Activated B cell treated with CpG ODN at 0.5 μM for 24 hours (primary cell): ENCODE data around the gene CDKAL1. TPM values are rescaled to one million over a fixed set of nuclear protein-coding genes. Genes with fewer than 3 reads are reported as not detected.
A peak's percentile ranks its signal among the peaks of the same experiment; 100 is the strongest.

Experiments used
- ATAC-seq: fragments of 200-7000 bp; cut with Tn5 transposase; one replicate; pipeline ENCODE4 v1.10.0; 2021; ENCODE audit warnings: low read depth, mild to moderate bottlenecking, moderate library complexity
- CTCF ChIA-PET: fragments of 350-600 bp; sonication (Branson Sonifier 250); formaldehyde crosslinking; loops from one replicate; lab custom pipeline; 2021; ENCODE audit warnings: antibody characterized with exemption; lab: Charles Lee
- POLR2A ChIA-PET: fragments of 350-600 bp; sonication (Branson Sonifier 250); formaldehyde crosslinking; loops from one replicate; lab custom pipeline; 2021; ENCODE audit warnings: antibody characterized with exemption; lab: Charles Lee
- DNase-seq: peaks from one replicate; pipeline ENCODE4 v3.0.0; 2022
- H3K27ac Mint-ChIP-seq: one replicate; pipeline ENCODE4 v1.8.0; 2020; ENCODE audit warnings: mixed read lengths
- H3K27me3 Mint-ChIP-seq: one replicate; pipeline ENCODE4 v1.8.0; 2021; ENCODE audit warnings: mixed read lengths
- H3K36me3 Mint-ChIP-seq: one replicate; pipeline ENCODE4 v1.8.0; 2021; ENCODE audit warnings: low read depth, mixed read lengths
- H3K4me1 Mint-ChIP-seq: one replicate; pipeline ENCODE4 v1.8.0; 2021; ENCODE audit warnings: mixed read lengths
- H3K4me3 Mint-ChIP-seq: one replicate; pipeline ENCODE4 v1.8.0; 2020; ENCODE audit warnings: mild to moderate bottlenecking, mixed read lengths
- H3K9me3 Mint-ChIP-seq: one replicate; pipeline ENCODE4 v1.8.0; 2020; ENCODE audit warnings: mixed read lengths
- CTCF ChIP-seq: fragments of 200-600 bp; IDR thresholded peaks from one replicate; pipeline ENCODE4 v1.8.0; 2022; ENCODE audit warnings: antibody characterized with exemption, mild to moderate bottlenecking
- intact Hi-C: fragments of 100-400 bp; cut with micrococcal nuclease; formaldehyde crosslinking; loops from one replicate; pipeline ENCODE4 v1.15.1; 2024
- total RNA-seq: library from RNA; stranded (reverse); gene quantifications from 2 replicates; pipeline ENCODE4 v1.2.3, GENCODE V29; 2022

The CDKAL1 gene
- total RNA-seq, 1 donor from 2014 or later: 31.9 TPM

GRCh38 chr6:21033084-21033483, 498.8 kb downstream of the CDKAL1 start:
- ATAC-seq: no peak
- CTCF ChIA-PET: no interaction called here
- H3K9me3 Mint-ChIP-seq: no peaks in the 10 kb centered on the region
- DNase-seq: no peak
- peaks cover 21% of the 10 kb centered on the region for H3K36me3 Mint-ChIP-seq
- TF ChIP-seq CTCF: no peak
- no peak overlapping the region for H3K27ac Mint-ChIP-seq
- peaks cover 17% of the 10 kb centered on the region for H3K4me1 Mint-ChIP-seq
- POLR2A ChIA-PET: no interaction called here
- H3K4me3 Mint-ChIP-seq: no peak overlapping the region
- H3K27me3 Mint-ChIP-seq: no peaks in the 10 kb centered on the region
- intact Hi-C loops: no loop called here

- DNase-seq: no peak
- Mint-ChIP-seq H3K36me3 (peaks cover 21% of the 10 kb centered on the region), H3K27ac (no peak overlapping the region), H3K27me3 (no peaks in the 10 kb centered on the region), H3K9me3 (no peaks in the 10 kb centered on the region), H3K4me3 (no peak overlapping the region), H3K4me1 (peaks cover 18% of the 10 kb centered on the region)
- no peak for ATAC-seq
- intact Hi-C loops: no loop called here
- TF ChIP-seq CTCF: no peak
- CTCF ChIA-PET: no interaction called here
- POLR2A ChIA-PET: no interaction called here
Observed at GRCh38 chr6:21033575-21034026, 499.3 kb downstream of the CDKAL1 start.

- Mint-ChIP-seq H3K9me3 (no peaks in the 10 kb centered on the region), H3K27me3 (no peaks in the 10 kb centered on the region), H3K4me1 (peaks cover 18% of the 10 kb centered on the region), H3K4me3 (no peak overlapping the region), H3K27ac (no peak overlapping the region), H3K36me3 (peaks cover 18% of the 10 kb centered on the region)
- ATAC-seq: no peak
- ChIA-PET POLR2A (no interaction called here), CTCF (no interaction called here)
- intact Hi-C loops: no loop called here
- DNase-seq: no peak
- TF ChIP-seq CTCF: no peak
Observed at GRCh38 chr6:21034345-21034744, 500.1 kb downstream of the CDKAL1 start.

- intact Hi-C loops: loop anchor here (1.0 to 5.0 kb wide), 2 partner anchors 15 to 35 kb away; no protein-coding TSS in a partner anchor
- TF ChIP-seq CTCF: no peak
- H3K4me3 Mint-ChIP-seq: no peak overlapping the region
- H3K36me3 Mint-ChIP-seq: no peaks in the 10 kb centered on the region
- H3K27me3 Mint-ChIP-seq: no peaks in the 10 kb centered on the region
- ChIA-PET CTCF (no interaction called here), POLR2A (interaction anchor here (0.6 to 1.4 kb wide), 2 partner anchors 15 to 556 kb away, joined by 4 to 5 read pairs; partner anchors contain the start of gene SOX4)
- no peak overlapping the region for H3K27ac Mint-ChIP-seq
- H3K9me3 Mint-ChIP-seq: no peaks in the 10 kb centered on the region
- peaks cover 18% of the 10 kb centered on the region for H3K4me1 Mint-ChIP-seq
- ATAC-seq: peak; percentile 90
- DNase-seq: no peak
Observed at GRCh38 chr6:21037453-21037852, 503.2 kb downstream of the CDKAL1 start.

GRCh38 chr6:21039926-21040325, 505.7 kb downstream of the CDKAL1 start:
- intact Hi-C loops: loop anchor here (5.0 kb wide), 1 partner anchor 38 kb away; no protein-coding TSS in a partner anchor
- TF ChIP-seq CTCF: no peak
- POLR2A ChIA-PET: no interaction called here
- Mint-ChIP-seq H3K9me3 (no peaks in the 10 kb centered on the region), H3K27me3 (no peaks in the 10 kb centered on the region), H3K4me3 (no peak overlapping the region), H3K4me1 (peaks cover 18% of the 10 kb centered on the region), H3K27ac (no peak overlapping the region), H3K36me3 (no peaks in the 10 kb centered on the region)
- CTCF ChIA-PET: no interaction called here
- DNase-seq: no peak
- ATAC-seq: no peak
